ENCODE measurements around the gene TPI1.
"Not testable (repeated sequence)": the region's sequence is repeated elsewhere in the genome, so short reads cannot be mapped to it uniquely, and the experiment has no call there.

TPI1 gene

GRCh38 chr12:6866920-6867412, 365 bp upstream of the TPI1 start:
- Histone ChIP-seq H3K36me3 (ENCODE audit: control insufficient read depth, insufficient read depth, low read length) (peaks cover 10% of the 10 kb centered on the region), H3K4me2 (ENCODE audit: low read length) (peak overlapping the region; percentile 74), H3K27ac (ENCODE audit: low read depth, low read length) (no peak overlapping the region)

GRCh38 chr12:6868211-6869048, 1.1 kb downstream of the TPI1 start:
- H2AK5ac ChIP-seq (ENCODE audit: low read length) = no peak overlapping the region
- no peak overlapping the region for H2BK15ac ChIP-seq (replicated peaks; ENCODE audit: low read depth)
- H3K4ac ChIP-seq (ENCODE audit: low read depth, low read length) = no peak overlapping the region
- peaks cover 7% of the 10 kb centered on the region for H3K36me3 ChIP-seq (ENCODE audit: control insufficient read depth, insufficient read depth, low read length)
- H3K27ac ChIP-seq (ENCODE audit: low read depth, low read length) = peak overlapping the region; percentile 82
- WGBS (ENCODE audit: extremely low coverage, insufficient coverage, low lambda C conversion rate) = no CpG with 5 or more reads among the region's 22 CpGs
- no peak overlapping the region for H2BK5ac ChIP-seq (ENCODE audit: low read length)
- H4K5ac ChIP-seq (ENCODE audit: low read length) = no peak overlapping the region
- H3K56ac ChIP-seq (ENCODE audit: low read length) = peak overlapping the region; percentile 97
- H3K18ac ChIP-seq (ENCODE audit: low read length) = no peak overlapping the region
- peak overlapping the region; percentile 91 for H3K23ac ChIP-seq (ENCODE audit: low read length)
- no peaks in the 10 kb centered on the region for H3K27me3 ChIP-seq (ENCODE audit: insufficient read depth, low read length, poor library complexity)
- no peak overlapping the region for H2BK120ac ChIP-seq (ENCODE audit: low read depth, low read length)
- no peak overlapping the region for H4K8ac ChIP-seq (ENCODE audit: low read depth, low read length)
- DNase-seq = peak; percentile 53
- peak overlapping the region; percentile 93 for H3K4me3 ChIP-seq (ENCODE audit: low read length)
- H3K9ac ChIP-seq (ENCODE audit: low read length) = peak overlapping the region; percentile 100
- H3K4me1 ChIP-seq (ENCODE audit: control insufficient read depth, low read depth, low read length) = peaks cover 5% of the 10 kb centered on the region
- H3K79me1 ChIP-seq (ENCODE audit: low read length) = peaks cover 15% of the 10 kb centered on the region
- peaks cover 19% of the 10 kb centered on the region for H3K79me2 ChIP-seq (ENCODE audit: control insufficient read depth, insufficient read depth, low read length)
- peak overlapping the region; percentile 99 for H3K4me2 ChIP-seq (ENCODE audit: low read length)

More at GRCh38 chr12:6866920-6867412, 365 bp upstream of the TPI1 start:
- no peak overlapping the region for H2BK5ac ChIP-seq (ENCODE audit: low read length)
- H3K4me1 ChIP-seq (ENCODE audit: control insufficient read depth, low read depth, low read length) = peaks cover 5% of the 10 kb centered on the region
- H3K23ac ChIP-seq (ENCODE audit: low read length) = peak overlapping the region; percentile 48
- peak overlapping the region; percentile 41 for H3K18ac ChIP-seq (ENCODE audit: low read length)
- peaks cover 15% of the 10 kb centered on the region for H3K79me1 ChIP-seq (ENCODE audit: low read length)
- no peak overlapping the region for H2AK5ac ChIP-seq (ENCODE audit: low read length)
- no peak for DNase-seq
- peak overlapping the region; percentile 39 for H3K4ac ChIP-seq (ENCODE audit: low read depth, low read length)
- H3K4me3 ChIP-seq (ENCODE audit: low read length) = peak overlapping the region; percentile 46
- H3K27me3 ChIP-seq (ENCODE audit: insufficient read depth, low read length, poor library complexity) = no peaks in the 10 kb centered on the region
- H3K79me2 ChIP-seq (ENCODE audit: control insufficient read depth, insufficient read depth, low read length) = peaks cover 17% of the 10 kb centered on the region
- no peak overlapping the region for H4K8ac ChIP-seq (ENCODE audit: low read depth, low read length)
- WGBS (ENCODE audit: extremely low coverage, insufficient coverage, low lambda C conversion rate) = no CpG with 5 or more reads among the region's 33 CpGs
- peak overlapping the region; percentile 90 for H3K56ac ChIP-seq (ENCODE audit: low read length)
- no peak overlapping the region for H4K5ac ChIP-seq (ENCODE audit: low read length)
- no peak overlapping the region for H2BK15ac ChIP-seq (replicated peaks; ENCODE audit: low read depth)
- H2BK120ac ChIP-seq (ENCODE audit: low read depth, low read length) = no peak overlapping the region
- peak overlapping the region; percentile 79 for H3K9ac ChIP-seq (ENCODE audit: low read length)

- H3K27me3 ChIP-seq (ENCODE audit: insufficient read depth, low read length, poor library complexity) = no peaks in the 10 kb centered on the region
- no peak overlapping the region for H3K18ac ChIP-seq (ENCODE audit: low read length)
- H3K79me2 ChIP-seq (ENCODE audit: control insufficient read depth, insufficient read depth, low read length) = peaks cover 19% of the 10 kb centered on the region
- no peak overlapping the region for H2BK15ac ChIP-seq (replicated peaks; ENCODE audit: low read depth)
- no peak overlapping the region for H2BK120ac ChIP-seq (ENCODE audit: low read depth, low read length)
- H3K4ac ChIP-seq (ENCODE audit: low read depth, low read length) = no peak overlapping the region
- no peak overlapping the region for H2BK5ac ChIP-seq (ENCODE audit: low read length)
- H3K4me2 ChIP-seq (ENCODE audit: low read length) = peak overlapping the region; percentile 99
- no peak overlapping the region for H4K5ac ChIP-seq (ENCODE audit: low read length)
- H3K9ac ChIP-seq (ENCODE audit: low read length) = peak overlapping the region; percentile 100
- peaks cover 15% of the 10 kb centered on the region for H3K79me1 ChIP-seq (ENCODE audit: low read length)
- peak overlapping the region; percentile 93 for H3K4me3 ChIP-seq (ENCODE audit: low read length)
- H3K36me3 ChIP-seq (ENCODE audit: control insufficient read depth, insufficient read depth, low read length) = peaks cover 6% of the 10 kb centered on the region
- H2AK5ac ChIP-seq (ENCODE audit: low read length) = no peak overlapping the region
- peaks cover 5% of the 10 kb centered on the region for H3K4me1 ChIP-seq (ENCODE audit: control insufficient read depth, low read depth, low read length)
- DNase-seq = peak; percentile 97
- H4K8ac ChIP-seq (ENCODE audit: low read depth, low read length) = no peak overlapping the region
- peak overlapping the region; percentile 97 for H3K56ac ChIP-seq (ENCODE audit: low read length)
- no peak overlapping the region for H3K23ac ChIP-seq (ENCODE audit: low read length)
- WGBS (ENCODE audit: extremely low coverage, insufficient coverage, low lambda C conversion rate) = no CpG with 5 or more reads among the region's 12 CpGs
- H3K27ac ChIP-seq (ENCODE audit: low read depth, low read length) = no peak overlapping the region
Measured at GRCh38 chr12:6869049-6870021, 2.0 kb downstream of the TPI1 start.

GRCh38 chr12:6870304-6870703, 3.0 kb downstream of the TPI1 start:
- not testable (repeated sequence) for H3K4me2 ChIP-seq (ENCODE audit: low read length); H3K4me3 ChIP-seq (ENCODE audit: low read length); H3K18ac ChIP-seq (ENCODE audit: low read length); H3K9ac ChIP-seq (ENCODE audit: low read length); H2BK15ac ChIP-seq (replicated peaks; ENCODE audit: low read depth); H3K23ac ChIP-seq (ENCODE audit: low read length); H3K36me3 ChIP-seq (ENCODE audit: control insufficient read depth, insufficient read depth, low read length); H3K27me3 ChIP-seq (ENCODE audit: insufficient read depth, low read length, poor library complexity); H3K56ac ChIP-seq (ENCODE audit: low read length); H4K5ac ChIP-seq (ENCODE audit: low read length); DNase-seq; H4K8ac ChIP-seq (ENCODE audit: low read depth, low read length); H2BK5ac ChIP-seq (ENCODE audit: low read length); H3K27ac ChIP-seq (ENCODE audit: low read depth, low read length); H2AK5ac ChIP-seq (ENCODE audit: low read length); H3K4me1 ChIP-seq (ENCODE audit: control insufficient read depth, low read depth, low read length); H2BK120ac ChIP-seq (ENCODE audit: low read depth, low read length); H3K4ac ChIP-seq (ENCODE audit: low read depth, low read length)
- H3K79me1 ChIP-seq (ENCODE audit: low read length) = peaks cover 16% of the 10 kb centered on the region
- WGBS (ENCODE audit: extremely low coverage, insufficient coverage, low lambda C conversion rate) = no CpG with 5 or more reads among the region's 4 CpGs
- H3K79me2 ChIP-seq (ENCODE audit: control insufficient read depth, insufficient read depth, low read length) = peaks cover 19% of the 10 kb centered on the region

- Histone ChIP-seq H4K5ac (ENCODE audit: low read length) (no peak overlapping the region), H2BK5ac (ENCODE audit: low read length) (peak overlapping the region; percentile 43), H3K18ac (ENCODE audit: low read length) (no peak overlapping the region), H3K23ac (ENCODE audit: low read length) (no peak overlapping the region), H3K79me2 (ENCODE audit: control insufficient read depth, insufficient read depth, low read length) (peaks cover 19% of the 10 kb centered on the region), H3K4ac (ENCODE audit: low read depth, low read length) (no peak overlapping the region), H3K36me3 (ENCODE audit: control insufficient read depth, insufficient read depth, low read length) (peaks cover 6% of the 10 kb centered on the region), H3K27ac (ENCODE audit: low read depth, low read length) (no peak overlapping the region), H3K56ac (ENCODE audit: low read length) (peak overlapping the region; percentile 94), H2BK15ac (replicated peaks; ENCODE audit: low read depth) (no peak overlapping the region), H3K9ac (ENCODE audit: low read length) (peak overlapping the region; percentile 98), H2AK5ac (ENCODE audit: low read length) (no peak overlapping the region), H3K27me3 (ENCODE audit: insufficient read depth, low read length, poor library complexity) (no peaks in the 10 kb centered on the region), H4K8ac (ENCODE audit: low read depth, low read length) (no peak overlapping the region), H2BK120ac (ENCODE audit: low read depth, low read length) (no peak overlapping the region), H3K79me1 (ENCODE audit: low read length) (peaks cover 16% of the 10 kb centered on the region), H3K4me1 (ENCODE audit: control insufficient read depth, low read depth, low read length) (peaks cover 5% of the 10 kb centered on the region), H3K4me2 (ENCODE audit: low read length) (peak overlapping the region; percentile 55), H3K4me3 (ENCODE audit: low read length) (peak overlapping the region; percentile 72)
- no CpG with 5 or more reads among the region's 12 CpGs for WGBS (ENCODE audit: extremely low coverage, insufficient coverage, low lambda C conversion rate)
- peak; percentile 53 for DNase-seq
Measured at GRCh38 chr12:6871052-6871957, 4.0 kb downstream of the TPI1 start.
